ENCODE data around the gene EVA1B.

EVA1B gene

DNA sequence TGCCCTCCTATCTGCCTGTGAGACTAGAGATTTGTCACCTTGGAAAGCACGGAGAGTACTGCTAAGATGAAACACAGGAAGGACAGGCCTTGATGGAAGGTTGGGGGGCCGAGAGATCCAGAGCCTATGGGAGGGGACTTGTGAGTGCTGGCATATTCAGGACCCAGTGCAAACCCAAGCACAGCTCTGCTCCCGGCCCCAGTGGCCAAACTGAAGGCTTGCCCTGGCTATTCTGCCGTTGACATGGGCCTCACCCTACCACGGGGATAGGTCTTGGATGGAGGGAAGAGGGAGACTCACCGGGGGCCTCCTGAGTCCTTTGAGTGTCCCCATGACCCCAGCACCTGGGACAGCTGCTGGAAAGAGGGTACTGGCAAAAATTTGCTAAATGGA lies 4.6 kb upstream of the EVA1B start:
- Histone ChIP-seq H3K27ac (peak overlapping the region in 1 of 2 donors; percentile 11), H3K4me3 (no peak overlapping the region)
- no peak for DNase-seq (ENCODE audit: low spot score)
- TF ChIP-seq CTCF (IDR thresholded peaks at IDR 0.05): no peak

GRCh38 chr1:36327421-36328087 lies 4.1 kb upstream of the EVA1B start:
- H3K27ac ChIP-seq: no peak overlapping the region
- no peak overlapping the region for H3K4me3 ChIP-seq
- no peak for TF ChIP-seq CTCF (IDR thresholded peaks at IDR 0.05)
- DNase-seq (ENCODE audit: low spot score): no peak

DNA sequence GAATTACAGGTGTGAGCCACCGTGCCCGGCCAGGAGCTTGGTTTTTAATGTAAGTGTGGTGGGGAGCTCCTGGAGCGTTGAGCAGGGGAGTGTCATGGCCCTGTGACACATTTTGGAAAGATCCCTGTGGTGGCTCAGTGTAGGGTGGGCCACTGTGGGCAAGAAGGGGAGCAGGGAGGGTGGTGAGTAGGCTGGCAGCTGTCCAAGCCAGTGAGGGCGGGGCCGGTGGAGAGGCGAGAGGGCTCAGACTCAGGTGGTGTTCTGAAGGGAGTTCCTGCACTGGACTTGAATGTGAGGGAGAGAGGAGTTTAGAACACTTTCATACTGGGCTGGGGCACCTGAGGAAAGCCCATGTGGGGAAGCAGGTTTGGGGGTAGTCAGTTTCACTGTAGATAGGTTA lies 3.1 kb upstream of the EVA1B start:
- no peak overlapping the region for H3K4me3 ChIP-seq
- TF ChIP-seq CTCF (IDR thresholded peaks at IDR 0.05): no peak
- H3K27ac ChIP-seq: no peak overlapping the region
- no peak for DNase-seq (ENCODE audit: low spot score)

- no peak for DNase-seq (ENCODE audit: low spot score)
- Histone ChIP-seq H3K4me3 (peak overlapping the region; percentile 91), H3K27ac (peak overlapping the region; percentile 93 to 98)
- TF ChIP-seq CTCF (IDR thresholded peaks at IDR 0.05): no peak
Measured at GRCh38 chr1:36324353-36324703, 883 bp upstream of the EVA1B start.

GRCh38 chr1:36322786-36323635 lies 434 bp downstream of the EVA1B start:
- Histone ChIP-seq H3K27ac (peak overlapping the region; percentile 93 to 98), H3K4me3 (peak overlapping the region; percentile 91)
- no peak for TF ChIP-seq CTCF (IDR thresholded peaks at IDR 0.05)
- peak; percentile 88 for DNase-seq (ENCODE audit: low spot score)

DNA sequence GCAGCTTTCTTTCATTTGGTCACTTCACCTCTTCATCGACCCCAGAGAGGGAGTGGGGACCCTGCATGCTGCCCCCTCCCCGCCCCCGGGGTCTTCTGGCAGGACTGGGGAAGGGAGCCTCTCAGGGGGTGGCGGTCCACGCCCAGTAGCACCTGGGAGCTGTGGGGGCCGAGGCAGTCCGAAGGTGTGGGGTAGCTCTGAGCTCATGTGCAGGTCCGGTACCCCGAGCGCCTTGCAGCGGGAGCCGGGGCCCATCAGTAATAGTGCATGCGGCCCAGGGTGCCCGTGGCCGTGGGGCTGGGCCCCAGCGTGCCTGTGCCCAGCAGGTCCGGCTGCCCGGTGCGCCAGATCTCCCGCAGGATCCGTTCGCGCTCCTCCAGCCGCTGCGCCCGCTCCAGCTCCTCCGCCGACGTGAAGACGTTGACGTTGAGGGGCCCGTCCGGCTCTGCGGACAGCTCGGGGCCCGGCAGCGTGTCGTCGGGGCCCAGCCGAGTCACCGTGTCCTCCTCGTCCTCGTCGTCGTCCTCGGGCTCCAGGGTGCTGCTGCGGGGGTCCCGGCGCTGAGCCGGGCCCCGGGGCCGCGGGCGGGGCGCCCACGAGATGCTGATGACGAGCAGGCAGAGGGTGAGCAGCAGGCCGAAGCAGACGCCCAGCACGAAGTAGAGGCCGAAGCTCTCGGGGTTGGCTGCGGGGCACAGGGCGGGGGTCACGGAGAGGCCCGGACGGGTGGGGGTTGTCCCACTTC lies 1.2 kb downstream of the EVA1B start:
- no peak for TF ChIP-seq CTCF (IDR thresholded peaks at IDR 0.05)
- Histone ChIP-seq H3K27ac (peak overlapping the region; percentile 93 to 98), H3K4me3 (peak overlapping the region; percentile 91)
- no peak for DNase-seq (ENCODE audit: low spot score)
